Measurements from ENCODE around the gene SH3BP2.
"Not testable (repeated sequence)": the region's sequence is repeated elsewhere in the genome, so short reads cannot be mapped to it uniquely, and the experiment has no call there.

Gene SH3BP2

GRCh38 chr4:2767046-2767704, 25.7 kb upstream of the SH3BP2 start:
- no peak overlapping the region for H3K4me3 ChIP-seq (ENCODE audit: severe bottlenecking)
- no peaks in the 10 kb centered on the region for H3K9me3 ChIP-seq (ENCODE audit: severe bottlenecking)
- no peaks in the 10 kb centered on the region for H3K36me3 ChIP-seq (ENCODE audit: low read depth)
- no peaks in the 10 kb centered on the region for H3K4me1 ChIP-seq (ENCODE audit: insufficient read depth, poor library complexity, severe bottlenecking)
- H3K27me3 ChIP-seq (ENCODE audit: insufficient read depth, poor library complexity, severe bottlenecking) = no peaks in the 10 kb centered on the region
- H3K27ac ChIP-seq (ENCODE audit: poor library complexity, severe bottlenecking) = no peak overlapping the region
- ATAC-seq (ENCODE audit: low read depth) (no peak), DNase-seq (ENCODE audit: low spot score) (no peak)
- TF ChIP-seq, protein P1, sequence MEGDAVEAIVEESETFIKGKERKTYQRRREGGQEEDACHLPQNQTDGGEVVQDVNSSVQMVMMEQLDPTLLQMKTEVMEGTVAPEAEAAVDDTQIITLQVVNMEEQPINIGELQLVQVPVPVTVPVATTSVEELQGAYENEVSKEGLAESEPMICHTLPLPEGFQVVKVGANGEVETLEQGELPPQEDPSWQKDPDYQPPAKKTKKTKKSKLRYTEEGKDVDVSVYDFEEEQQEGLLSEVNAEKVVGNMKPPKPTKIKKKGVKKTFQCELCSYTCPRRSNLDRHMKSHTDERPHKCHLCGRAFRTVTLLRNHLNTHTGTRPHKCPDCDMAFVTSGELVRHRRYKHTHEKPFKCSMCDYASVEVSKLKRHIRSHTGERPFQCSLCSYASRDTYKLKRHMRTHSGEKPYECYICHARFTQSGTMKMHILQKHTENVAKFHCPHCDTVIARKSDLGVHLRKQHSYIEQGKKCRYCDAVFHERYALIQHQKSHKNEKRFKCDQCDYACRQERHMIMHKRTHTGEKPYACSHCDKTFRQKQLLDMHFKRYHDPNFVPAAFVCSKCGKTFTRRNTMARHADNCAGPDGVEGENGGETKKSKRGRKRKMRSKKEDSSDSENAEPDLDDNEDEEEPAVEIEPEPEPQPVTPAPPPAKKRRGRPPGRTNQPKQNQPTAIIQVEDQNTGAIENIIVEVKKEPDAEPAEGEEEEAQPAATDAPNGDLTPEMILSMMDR (IDR thresholded peaks at IDR 0.05; ENCODE audit: poor library complexity, severe bottlenecking) = no peak

DNA sequence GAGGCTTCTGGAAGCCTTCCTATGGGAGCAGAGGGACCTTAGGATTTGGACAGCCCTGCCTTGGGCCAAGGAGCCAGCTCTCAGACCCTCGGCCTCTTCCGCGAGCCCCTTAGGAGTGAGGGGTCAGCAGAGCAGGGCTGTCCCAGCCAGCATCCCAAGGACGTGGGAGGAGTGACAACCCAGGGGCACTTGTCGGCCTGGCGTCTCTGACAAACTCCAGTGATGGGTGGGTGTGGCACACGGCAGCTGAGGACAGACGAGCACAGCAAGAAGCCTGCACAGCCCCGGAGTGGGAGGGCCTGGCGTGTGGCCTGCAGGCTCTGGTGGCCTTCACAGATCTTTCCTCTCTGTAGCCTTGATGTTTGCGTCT, 25.2 kb upstream of the SH3BP2 start:
- DNase-seq (ENCODE audit: low spot score) (no peak), ATAC-seq (ENCODE audit: low read depth) (no peak)
- Histone ChIP-seq H3K36me3 (ENCODE audit: low read depth) (no peaks in the 10 kb centered on the region), H3K4me3 (ENCODE audit: severe bottlenecking) (no peak overlapping the region), H3K27ac (ENCODE audit: poor library complexity, severe bottlenecking) (no peak overlapping the region), H3K27me3 (ENCODE audit: insufficient read depth, poor library complexity, severe bottlenecking) (no peaks in the 10 kb centered on the region), H3K9me3 (ENCODE audit: severe bottlenecking) (no peaks in the 10 kb centered on the region), H3K4me1 (ENCODE audit: insufficient read depth, poor library complexity, severe bottlenecking) (no peaks in the 10 kb centered on the region)
- TF ChIP-seq, protein P1 (IDR thresholded peaks at IDR 0.05; ENCODE audit: poor library complexity, severe bottlenecking) = no peak

GRCh38 chr4:2768124-2768523, 24.8 kb upstream of the SH3BP2 start:
- H3K4me3 ChIP-seq (ENCODE audit: severe bottlenecking) = no peak overlapping the region
- no peaks in the 10 kb centered on the region for H3K27me3 ChIP-seq (ENCODE audit: insufficient read depth, poor library complexity, severe bottlenecking)
- H3K27ac ChIP-seq (ENCODE audit: poor library complexity, severe bottlenecking) = no peak overlapping the region
- no peaks in the 10 kb centered on the region for H3K9me3 ChIP-seq (ENCODE audit: severe bottlenecking)
- ATAC-seq (ENCODE audit: low read depth) = no peak
- no peaks in the 10 kb centered on the region for H3K4me1 ChIP-seq (ENCODE audit: insufficient read depth, poor library complexity, severe bottlenecking)
- TF ChIP-seq, protein P1 (IDR thresholded peaks at IDR 0.05; ENCODE audit: poor library complexity, severe bottlenecking) = no peak
- H3K36me3 ChIP-seq (ENCODE audit: low read depth) = no peaks in the 10 kb centered on the region
- no peak for DNase-seq (ENCODE audit: low spot score)

GRCh38 chr4:2768921-2769336, 24.0 kb upstream of the SH3BP2 start:
- no peak for DNase-seq (ENCODE audit: low spot score)
- Histone ChIP-seq H3K27me3 (ENCODE audit: insufficient read depth, poor library complexity, severe bottlenecking) (no peaks in the 10 kb centered on the region), H3K27ac (ENCODE audit: poor library complexity, severe bottlenecking) (no peak overlapping the region), H3K9me3 (ENCODE audit: severe bottlenecking) (no peaks in the 10 kb centered on the region), H3K36me3 (ENCODE audit: low read depth) (no peaks in the 10 kb centered on the region), H3K4me3 (ENCODE audit: severe bottlenecking) (no peak overlapping the region), H3K4me1 (ENCODE audit: insufficient read depth, poor library complexity, severe bottlenecking) (no peaks in the 10 kb centered on the region)
- ATAC-seq (ENCODE audit: low read depth) = no peak
- TF ChIP-seq, protein P1 (IDR thresholded peaks at IDR 0.05; ENCODE audit: poor library complexity, severe bottlenecking) = no peak

DNA sequence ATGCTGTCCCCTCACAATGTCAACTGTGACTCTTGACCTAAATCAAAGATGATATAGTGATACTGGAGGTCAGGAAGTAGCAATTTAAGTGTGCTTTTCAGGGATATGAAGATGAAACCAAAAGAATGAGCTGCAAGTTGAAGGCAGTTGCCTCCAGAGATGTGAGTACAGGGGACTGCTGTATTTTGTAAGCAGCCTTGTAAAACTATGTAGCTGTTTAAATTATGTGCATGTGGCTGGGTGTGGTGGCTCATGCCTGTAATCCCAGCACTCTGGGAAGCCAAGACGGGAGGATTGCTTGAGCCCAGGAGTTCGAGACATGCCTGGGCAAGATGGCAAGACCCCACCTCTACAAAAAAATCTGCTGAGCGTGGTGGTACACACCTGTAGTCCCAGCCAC, 21.6 kb upstream of the SH3BP2 start:
- no peaks in the 10 kb centered on the region for H3K4me1 ChIP-seq (ENCODE audit: insufficient read depth, poor library complexity, severe bottlenecking)
- H3K27ac ChIP-seq (ENCODE audit: poor library complexity, severe bottlenecking) = no peak overlapping the region
- no peaks in the 10 kb centered on the region for H3K27me3 ChIP-seq (ENCODE audit: insufficient read depth, poor library complexity, severe bottlenecking)
- DNase-seq (ENCODE audit: low spot score) (no peak), ATAC-seq (ENCODE audit: low read depth) (no peak)
- TF ChIP-seq, protein P1 (IDR thresholded peaks at IDR 0.05; ENCODE audit: poor library complexity, severe bottlenecking) = no peak
- H3K36me3 ChIP-seq (ENCODE audit: low read depth) = no peaks in the 10 kb centered on the region
- no peak overlapping the region for H3K4me3 ChIP-seq (ENCODE audit: severe bottlenecking)
- no peaks in the 10 kb centered on the region for H3K9me3 ChIP-seq (ENCODE audit: severe bottlenecking)

- H3K4me3 ChIP-seq (ENCODE audit: severe bottlenecking); H3K9me3 ChIP-seq (ENCODE audit: severe bottlenecking); ATAC-seq (ENCODE audit: low read depth); H3K27ac ChIP-seq (ENCODE audit: poor library complexity, severe bottlenecking); H3K4me1 ChIP-seq (ENCODE audit: insufficient read depth, poor library complexity, severe bottlenecking); H3K27me3 ChIP-seq (ENCODE audit: insufficient read depth, poor library complexity, severe bottlenecking); H3K36me3 ChIP-seq (ENCODE audit: low read depth): not testable (repeated sequence)
- peak; percentile 4 for DNase-seq (ENCODE audit: low spot score)
These were observed 12.2 kb upstream of the SH3BP2 start for GRCh38 chr4:2780643-2781042.
